HCT116 (cell line): ENCODE results near the gene ALOX15. TPM values are rescaled to one million over a fixed set of nuclear protein-coding genes. Genes with fewer than 3 reads are reported as not detected.

ENCODE experiments used
- ATAC-seq: fragments of 200-7000 bp; cut with Tn5 transposase; 2 replicates; pipeline ENCODE4 v1.9.1; 2020; ENCODE audit warnings: mild to moderate bottlenecking, moderate library complexity
- BruUV-seq: library from RNA; stranded (reverse); fragments of 400-500 nt; replicated peaks from 2 replicates; lab custom pipeline; 2021; lab: Mats Ljungman, UMichigan
- CTCF ChIA-PET: fragments of 300-600 bp; sonication (Branson Sonifier 250); formaldehyde crosslinking; loops from one replicate; lab custom pipeline; 2021; ENCODE audit warnings: antibody characterized with exemption; lab: Charles Lee
- POLR2A ChIA-PET: fragments of 300-600, 350-600 bp; sonication (Branson Sonifier 250); formaldehyde crosslinking; loops from one replicate; lab custom pipeline; 2021; ENCODE audit warnings: antibody characterized with exemption; lab: Charles Lee
- RAD21 ChIA-PET, 2 experiments: fragments of 300-600 bp; sonication (Branson Sonifier 250); formaldehyde crosslinking; loops; one replicate each; lab custom pipeline; 2023; ENCODE audit warnings: low total read pairs in 2 of 2; ENCODE audit not compliant: uncharacterized antibody in 2 of 2, unreplicated experiment in 2 of 2, low non-redundant PET in 1 of 2; lab: Charles Lee
- DNase-seq: peaks from one replicate; pipeline ENCODE4 v3.0.0-alpha.2; 2010; ENCODE audit warnings: low read depth, low spot score
- H2AFZ ChIP-seq: fragments of 200-600 bp; shearing (Covaris generic), sonication (generic); 2 replicates; pipeline ENCODE4 v1.6.1; 2017; ENCODE audit warnings: low read depth, mixed run types, mixed read lengths, antibody characterized with exemption, low read length; ENCODE audit not compliant: poor library complexity, severe bottlenecking
- H3K27ac ChIP-seq: 2 replicates; pipeline ENCODE4 v1.5.1; 2012; ENCODE audit warnings: low read depth, low read length
- H3K27me3 ChIP-seq: fragments of 200-600 bp; sonication (generic); 2 replicates; pipeline ENCODE4 v1.6.1; 2016; ENCODE audit warnings: mixed run types, low read length, mixed read lengths; ENCODE audit not compliant: insufficient read depth
- H3K36me3 ChIP-seq, 2 experiments: fragments of 200-500 bp in 1 of 2; fragments of 200-600 bp in 1 of 2; sonication (Bioruptor generic) in 1 of 2; sonication (generic) in 1 of 2; 2 replicates each; pipeline versions ENCODE4 v1.5.1 to v1.6.1; 2014 to 2016; ENCODE audit warnings: low read length in 2 of 2, inconsistent platforms in 1 of 2, mixed read lengths in 1 of 2, mixed run types in 1 of 2; ENCODE audit not compliant: insufficient read depth in 2 of 2, control insufficient read depth in 1 of 2
- H3K4me1 ChIP-seq, 2 experiments: fragments of 200-600 bp in 1 of 2; sonication (generic) in 1 of 2; 2 replicates each; pipeline versions ENCODE4 v1.5.1 to v1.6.1; 2012 to 2017; ENCODE audit warnings: low read length in 2 of 2, inconsistent platforms in 1 of 2, mild to moderate bottlenecking in 1 of 2, mixed read lengths in 1 of 2, mixed run types in 1 of 2, moderate library complexity in 1 of 2; ENCODE audit not compliant: insufficient read depth in 2 of 2, control insufficient read depth in 1 of 2
- H3K4me2 ChIP-seq: fragments of 200-600 bp; sonication (generic); 2 replicates; pipeline ENCODE4 v1.6.1; 2017; ENCODE audit warnings: mixed run types, low read length, mixed read lengths
- H3K4me3 ChIP-seq, 2 experiments: fragments of 200-600 bp in 1 of 2; sonication (generic) in 1 of 2; replicated peaks in 1 of 2; 2 replicates each; pipeline ENCODE4 v1.5.1; 2011 to 2016; ENCODE audit warnings: low read length in 2 of 2, control low read depth in 1 of 2, low read depth in 1 of 2, mild to moderate bottlenecking in 1 of 2, mixed read lengths in 1 of 2, mixed run types in 1 of 2
- H3K79me2 ChIP-seq: fragments of 200-600 bp; sonication (generic); 2 replicates; pipeline ENCODE4 v1.6.1; 2017; ENCODE audit warnings: mild to moderate bottlenecking, mixed run types, low read length, moderate library complexity, mixed read lengths; ENCODE audit not compliant: insufficient read depth
- H3K9ac ChIP-seq: fragments of 200-600 bp; sonication (generic); 2 replicates; pipeline ENCODE4 v1.6.1; 2016; ENCODE audit warnings: low read length, mixed read lengths
- H3K9me2 ChIP-seq: fragments of 200-600 bp; sonication (generic), shearing (Covaris generic); 2 replicates; pipeline ENCODE4 v1.6.1; 2017; ENCODE audit warnings: mixed run types, mild to moderate bottlenecking, moderate library complexity; ENCODE audit not compliant: insufficient read depth
- H3K9me3 ChIP-seq, 2 experiments: fragments of 200-500 bp in 1 of 2; fragments of 200-600 bp in 1 of 2; sonication (Bioruptor generic) in 1 of 2; sonication (generic) in 1 of 2; 2 replicates each; pipeline ENCODE4 v1.6.1; 2014 to 2017; ENCODE audit warnings: low read length in 2 of 2, mixed read lengths in 2 of 2, inconsistent platforms in 1 of 2, low read depth in 1 of 2, mild to moderate bottlenecking in 1 of 2, mixed run types in 1 of 2, moderate library complexity in 1 of 2; ENCODE audit not compliant: control insufficient read depth in 1 of 2, insufficient read depth in 1 of 2
- H4K20me1 ChIP-seq: fragments of 200-600 bp; sonication (generic), shearing (Covaris generic); 2 replicates; pipeline ENCODE4 v1.6.1; 2017; ENCODE audit warnings: mixed run types, mild to moderate bottlenecking, moderate library complexity; ENCODE audit not compliant: insufficient read depth
- CBX3 ChIP-seq: IDR thresholded peaks from 2 replicates; pipeline ENCODE4 v1.6.1; 2012; ENCODE audit warnings: low read depth
- CEBPB ChIP-seq: IDR thresholded peaks from 2 replicates; pipeline ENCODE4 v1.6.1; 2012; ENCODE audit warnings: low read depth
- EGR1 ChIP-seq: IDR thresholded peaks from 2 replicates; pipeline ENCODE4 v1.6.1; 2012; ENCODE audit warnings: low read depth
- ELF1 ChIP-seq: IDR thresholded peaks from 2 replicates; pipeline ENCODE4 v1.6.1; 2012; ENCODE audit warnings: low read depth, borderline replicate concordance
- EZH2 ChIP-seq: fragments of 200-600 bp; sonication (generic); IDR thresholded peaks from 2 replicates; pipeline ENCODE4 v1.6.1; 2017; ENCODE audit warnings: antibody characterized with exemption, mixed run types
- EZH2phosphoT487 ChIP-seq: fragments of 200-600 bp; IDR thresholded peaks from 2 replicates; pipeline ENCODE4 v1.6.1; 2018; ENCODE audit warnings: antibody characterized with exemption, borderline replicate concordance
- FOSL1 ChIP-seq: IDR thresholded peaks from 2 replicates; pipeline ENCODE4 v1.6.1; 2012; ENCODE audit warnings: low read depth
- JUND ChIP-seq: IDR thresholded peaks from 2 replicates; pipeline ENCODE4 v1.6.1; 2012
- POLR2A ChIP-seq: IDR thresholded peaks from 2 replicates; pipeline ENCODE4 v1.7.0; 2011; ENCODE audit warnings: borderline replicate concordance; ENCODE audit not compliant: insufficient read depth, insufficient read length; ENCODE audit errors: extremely low read depth
- POLR2AphosphoS5 ChIP-seq: IDR thresholded peaks from 2 replicates; pipeline ENCODE4 v1.6.1; 2011; ENCODE audit warnings: mild to moderate bottlenecking, low read depth, low read length, moderate library complexity
- RAD21 ChIP-seq: IDR thresholded peaks from 2 replicates; pipeline ENCODE4 v1.6.1; 2012; ENCODE audit warnings: low read depth, mild to moderate bottlenecking
- SIN3A ChIP-seq: IDR thresholded peaks from 2 replicates; pipeline ENCODE4 v1.6.1; 2012; ENCODE audit warnings: low read depth
- SP1 ChIP-seq: IDR thresholded peaks from 2 replicates; pipeline ENCODE4 v1.6.1; 2012; ENCODE audit warnings: low read depth
- ZFX ChIP-seq: fragments of 450-650 bp; IDR thresholded peaks from 2 replicates; pipeline ENCODE4 v1.6.1; 2017
- ZNF274 ChIP-seq: fragments of 200-500 bp; sonication (Bioruptor generic); IDR thresholded peaks from 2 replicates; pipeline ENCODE4 v1.6.1; 2014; ENCODE audit warnings: mild to moderate bottlenecking, low read depth, low read length, inconsistent platforms
- intact Hi-C: fragments of 100-400 bp; cut with micrococcal nuclease; formaldehyde crosslinking; loops from 2 replicates; pipeline ENCODE4 v1.10.0; 2022
- total RNA-seq: library from RNA; stranded (reverse); gene quantifications from one replicate; pipeline ENCODE4 v1.2.1, GENCODE V29; 2021; ENCODE audit not compliant: unreplicated experiment
- TF ChIP-seq, protein P1 (sequence below): IDR thresholded peaks from 2 replicates; pipeline ENCODE4 v1.6.1; 2012
- TF ChIP-seq, protein P2 (sequence below): IDR thresholded peaks from 2 replicates; pipeline ENCODE4 v1.6.1; 2012; ENCODE audit warnings: low read depth
- TF ChIP-seq, protein P3 (sequence below): IDR thresholded peaks from 2 replicates; pipeline ENCODE4 v1.6.1; 2012
- TF ChIP-seq, protein P4 (sequence below): IDR thresholded peaks from 2 replicates; pipeline ENCODE4 v1.6.1; 2011; ENCODE audit warnings: mild to moderate bottlenecking, low read length, moderate library complexity; ENCODE audit not compliant: insufficient replicate concordance; ENCODE audit errors: extremely low read depth

ALOX15 gene
- total RNA-seq, 1 experiment from 2014 or later = 0.57 TPM

DNA sequence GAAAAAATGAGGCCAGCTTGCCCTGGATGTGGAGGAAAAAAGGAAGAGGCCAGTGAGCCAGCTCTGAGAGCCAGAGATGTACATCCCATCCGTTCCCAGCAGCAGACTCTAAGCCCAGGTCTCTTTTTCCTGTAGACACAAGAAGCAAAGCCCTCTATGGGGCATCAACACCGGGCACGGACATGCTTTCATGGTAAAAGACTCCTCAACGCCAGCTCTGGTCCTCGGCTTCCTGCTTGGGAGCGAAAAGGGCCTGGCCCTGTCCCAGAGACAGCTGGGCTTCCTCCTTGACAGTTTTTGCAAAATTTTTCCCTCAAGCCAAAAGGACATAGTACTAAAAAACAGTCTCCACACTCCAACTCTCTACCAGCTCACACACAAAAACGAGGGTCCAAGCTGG lies 35.3 kb upstream of the ALOX15 start:
- intact Hi-C loops = no loop called here
- TF ChIP-seq POLR2A (no peak), JUND (no peak), POLR2AphosphoS5 (no peak), EZH2 (no peak), CBX3 (no peak), CEBPB (no peak), ELF1 (no peak), EZH2phosphoT487 (no peak), EGR1 (no peak), FOSL1 (no peak), SP1 (no peak), RAD21 (no peak), ZFX (no peak), SIN3A (no peak), ZNF274 (no peak)
- TF ChIP-seq, protein P1, sequence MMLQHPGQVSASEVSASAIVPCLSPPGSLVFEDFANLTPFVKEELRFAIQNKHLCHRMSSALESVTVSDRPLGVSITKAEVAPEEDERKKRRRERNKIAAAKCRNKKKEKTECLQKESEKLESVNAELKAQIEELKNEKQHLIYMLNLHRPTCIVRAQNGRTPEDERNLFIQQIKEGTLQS = no peak
- TF ChIP-seq, protein P2, sequence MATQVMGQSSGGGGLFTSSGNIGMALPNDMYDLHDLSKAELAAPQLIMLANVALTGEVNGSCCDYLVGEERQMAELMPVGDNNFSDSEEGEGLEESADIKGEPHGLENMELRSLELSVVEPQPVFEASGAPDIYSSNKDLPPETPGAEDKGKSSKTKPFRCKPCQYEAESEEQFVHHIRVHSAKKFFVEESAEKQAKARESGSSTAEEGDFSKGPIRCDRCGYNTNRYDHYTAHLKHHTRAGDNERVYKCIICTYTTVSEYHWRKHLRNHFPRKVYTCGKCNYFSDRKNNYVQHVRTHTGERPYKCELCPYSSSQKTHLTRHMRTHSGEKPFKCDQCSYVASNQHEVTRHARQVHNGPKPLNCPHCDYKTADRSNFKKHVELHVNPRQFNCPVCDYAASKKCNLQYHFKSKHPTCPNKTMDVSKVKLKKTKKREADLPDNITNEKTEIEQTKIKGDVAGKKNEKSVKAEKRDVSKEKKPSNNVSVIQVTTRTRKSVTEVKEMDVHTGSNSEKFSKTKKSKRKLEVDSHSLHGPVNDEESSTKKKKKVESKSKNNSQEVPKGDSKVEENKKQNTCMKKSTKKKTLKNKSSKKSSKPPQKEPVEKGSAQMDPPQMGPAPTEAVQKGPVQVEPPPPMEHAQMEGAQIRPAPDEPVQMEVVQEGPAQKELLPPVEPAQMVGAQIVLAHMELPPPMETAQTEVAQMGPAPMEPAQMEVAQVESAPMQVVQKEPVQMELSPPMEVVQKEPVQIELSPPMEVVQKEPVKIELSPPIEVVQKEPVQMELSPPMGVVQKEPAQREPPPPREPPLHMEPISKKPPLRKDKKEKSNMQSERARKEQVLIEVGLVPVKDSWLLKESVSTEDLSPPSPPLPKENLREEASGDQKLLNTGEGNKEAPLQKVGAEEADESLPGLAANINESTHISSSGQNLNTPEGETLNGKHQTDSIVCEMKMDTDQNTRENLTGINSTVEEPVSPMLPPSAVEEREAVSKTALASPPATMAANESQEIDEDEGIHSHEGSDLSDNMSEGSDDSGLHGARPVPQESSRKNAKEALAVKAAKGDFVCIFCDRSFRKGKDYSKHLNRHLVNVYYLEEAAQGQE = no peak
- TF ChIP-seq, protein P3, sequence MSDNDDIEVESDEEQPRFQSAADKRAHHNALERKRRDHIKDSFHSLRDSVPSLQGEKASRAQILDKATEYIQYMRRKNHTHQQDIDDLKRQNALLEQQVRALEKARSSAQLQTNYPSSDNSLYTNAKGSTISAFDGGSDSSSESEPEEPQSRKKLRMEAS = no peak
- TF ChIP-seq, protein P4, sequence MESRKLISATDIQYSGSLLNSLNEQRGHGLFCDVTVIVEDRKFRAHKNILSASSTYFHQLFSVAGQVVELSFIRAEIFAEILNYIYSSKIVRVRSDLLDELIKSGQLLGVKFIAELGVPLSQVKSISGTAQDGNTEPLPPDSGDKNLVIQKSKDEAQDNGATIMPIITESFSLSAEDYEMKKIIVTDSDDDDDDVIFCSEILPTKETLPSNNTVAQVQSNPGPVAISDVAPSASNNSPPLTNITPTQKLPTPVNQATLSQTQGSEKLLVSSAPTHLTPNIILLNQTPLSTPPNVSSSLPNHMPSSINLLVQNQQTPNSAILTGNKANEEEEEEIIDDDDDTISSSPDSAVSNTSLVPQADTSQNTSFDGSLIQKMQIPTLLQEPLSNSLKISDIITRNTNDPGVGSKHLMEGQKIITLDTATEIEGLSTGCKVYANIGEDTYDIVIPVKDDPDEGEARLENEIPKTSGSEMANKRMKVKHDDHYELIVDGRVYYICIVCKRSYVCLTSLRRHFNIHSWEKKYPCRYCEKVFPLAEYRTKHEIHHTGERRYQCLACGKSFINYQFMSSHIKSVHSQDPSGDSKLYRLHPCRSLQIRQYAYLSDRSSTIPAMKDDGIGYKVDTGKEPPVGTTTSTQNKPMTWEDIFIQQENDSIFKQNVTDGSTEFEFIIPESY = no peak
- Histone ChIP-seq H3K4me1 (peaks cover 24 to 34% of the 10 kb centered on the region in 2 experiments), H3K4me2 (no peak overlapping the region), H3K9ac (no peak overlapping the region), H2AFZ (no peak overlapping the region), H3K4me3 (no peak overlapping the region), H3K36me3 (peaks cover 46 to 56% of the 10 kb centered on the region in 2 experiments; a peak in 3 of 4 replicates), H3K9me3 (no peaks in the 10 kb centered on the region), H4K20me1 (peaks cover 6% of the 10 kb centered on the region; the same call in 1 of the 2 replicates), H3K27ac (no peak overlapping the region), H3K79me2 (peaks cover 7% of the 10 kb centered on the region; the same call in 1 of the 2 replicates), H3K27me3 (no peaks in the 10 kb centered on the region), H3K9me2 (no peaks in the 10 kb centered on the region)
- ATAC-seq = no peak
- ChIA-PET RAD21 (no interaction called here), POLR2A (no interaction called here), CTCF (no interaction called here)
- no TSS peak for BruUV-seq
- DNase-seq = no peak
